Stimulated activated CD8-positive, alpha-beta memory T cell treated with anti-CD3 and anti-CD28 coated beads, Interleukin-15, amount 100 ng/mL, for 1 hour (primary cell): ENCODE measurements around the gene RNF135.
"Not testable (repeated sequence)": the region's sequence is repeated elsewhere in the genome, so short reads cannot be mapped to it uniquely, and the experiment has no call there.

Source experiments
- DNase-seq: peaks from one replicate; pipeline ENCODE4 v3.0.0-alpha.2; 2020; ENCODE audit warnings: low read depth

The RNF135 gene

DNA sequence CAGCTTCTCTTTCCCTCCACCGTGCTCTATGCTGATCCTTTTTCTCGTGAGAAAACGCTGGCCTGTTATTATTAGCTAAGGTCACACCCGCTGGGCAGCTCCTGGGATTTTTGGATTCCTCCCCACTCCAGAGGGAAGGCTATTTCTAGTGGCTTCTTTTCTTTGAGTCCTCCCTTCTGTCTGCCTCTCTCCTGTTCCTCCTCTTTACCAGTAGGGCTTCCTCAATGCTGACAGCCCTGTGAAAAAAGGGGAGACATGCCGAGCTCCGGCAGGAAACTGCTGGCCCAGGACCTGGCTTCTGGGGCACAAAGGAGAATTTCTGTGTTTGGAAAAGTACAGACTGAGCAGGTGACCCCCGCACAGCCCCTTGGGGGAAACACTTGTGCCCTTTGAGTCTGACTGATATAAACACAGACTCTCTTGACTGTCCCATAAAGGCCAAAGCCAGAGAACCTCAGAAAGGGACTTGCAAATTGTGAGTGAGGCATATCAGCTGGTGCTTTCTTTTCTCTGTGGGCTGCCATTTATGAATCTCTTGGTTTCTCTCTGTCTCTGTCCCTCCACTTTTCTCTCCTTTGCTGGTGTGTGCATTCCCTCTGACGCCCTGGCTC is 14.0 kb upstream of the RNF135 start:
- DNase-seq, result no peak

GRCh38 chr17:30957741-30958140 is 13.1 kb upstream of the RNF135 start:
- DNase-seq, result no peak

DNA sequence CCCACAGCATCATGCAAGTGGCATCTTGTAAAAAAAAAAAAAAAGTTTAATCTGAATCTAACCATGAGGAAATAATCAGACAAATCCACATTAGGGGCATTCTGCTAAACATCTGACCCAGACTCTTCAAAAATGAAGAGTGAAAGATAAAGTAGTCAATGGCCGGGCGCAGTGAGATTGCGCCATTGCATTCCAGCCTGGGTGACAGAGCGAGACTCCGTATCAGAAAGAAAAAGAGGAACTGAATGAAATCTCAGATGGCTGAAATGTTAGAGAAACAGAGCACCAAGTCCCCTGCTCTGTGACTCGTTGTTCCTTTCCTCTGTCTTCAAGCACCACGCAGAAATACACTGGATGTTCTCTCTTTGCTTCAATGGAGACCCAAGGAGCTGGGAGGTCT is 12.7 kb upstream of the RNF135 start:
- no peak for DNase-seq

GRCh38 chr17:30961209-30962188 is 9.3 kb upstream of the RNF135 start:
- DNase-seq, result no peak

DNA sequence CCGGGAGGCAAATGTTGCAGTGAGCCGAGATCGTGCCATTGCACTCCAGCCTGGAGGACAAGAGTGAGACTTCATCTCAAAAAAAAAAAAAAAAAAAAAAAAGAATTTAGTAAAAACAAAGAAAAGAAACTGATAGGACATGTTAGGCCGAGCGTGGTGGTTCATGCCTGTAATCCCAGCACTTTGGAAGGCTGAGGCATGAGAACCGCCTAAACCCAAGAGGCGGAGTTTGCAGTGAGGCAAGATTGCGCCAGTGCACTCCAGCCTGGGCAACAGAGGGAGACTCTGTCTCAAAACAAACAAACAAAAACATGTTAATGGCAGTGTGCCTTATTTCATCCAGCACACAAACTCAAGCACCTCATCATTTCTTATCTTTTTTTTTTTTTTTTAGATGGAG is 6.5 kb upstream of the RNF135 start:
- DNase-seq, result not testable (repeated sequence)

DNA sequence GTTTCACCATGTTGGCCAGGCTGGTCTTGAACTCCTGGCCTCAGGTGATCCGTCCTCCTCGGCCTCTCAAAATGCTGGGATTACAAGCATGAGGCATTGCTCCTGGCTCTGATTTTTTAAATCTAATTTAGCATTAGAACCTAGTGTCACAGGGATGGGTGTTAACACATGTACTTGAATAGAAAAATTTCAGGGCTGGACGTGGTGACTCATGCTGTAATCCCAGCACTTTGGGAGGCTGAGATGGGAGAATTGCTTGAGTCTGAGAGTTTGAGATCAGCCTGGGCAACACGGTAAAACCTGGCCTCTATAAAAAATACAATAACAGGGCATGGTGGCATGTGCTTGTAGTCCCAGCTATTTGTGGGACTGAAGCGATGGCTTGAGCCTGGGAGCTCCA is 6.0 kb upstream of the RNF135 start:
- DNase-seq, result no peak

DNA sequence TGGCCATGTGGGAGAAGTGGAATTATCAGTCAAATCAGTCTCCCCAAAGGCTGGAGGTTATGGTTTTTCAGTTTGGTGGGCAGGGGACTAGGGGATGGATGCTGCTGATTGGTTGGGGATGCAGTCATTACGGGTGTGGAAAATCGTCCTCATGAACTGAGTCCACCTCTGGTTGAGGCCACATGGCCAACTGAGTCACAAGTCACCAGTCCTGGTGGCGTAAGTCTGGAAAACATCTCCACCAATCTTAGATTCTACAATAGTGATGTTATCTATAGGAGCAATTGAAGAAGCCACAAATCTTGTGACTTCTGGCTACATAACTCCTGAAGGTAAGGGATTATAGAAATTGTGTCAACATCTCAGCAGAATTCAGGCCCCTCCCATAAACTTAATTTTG is 5.2 kb upstream of the RNF135 start:
- DNase-seq, result no peak

DNA sequence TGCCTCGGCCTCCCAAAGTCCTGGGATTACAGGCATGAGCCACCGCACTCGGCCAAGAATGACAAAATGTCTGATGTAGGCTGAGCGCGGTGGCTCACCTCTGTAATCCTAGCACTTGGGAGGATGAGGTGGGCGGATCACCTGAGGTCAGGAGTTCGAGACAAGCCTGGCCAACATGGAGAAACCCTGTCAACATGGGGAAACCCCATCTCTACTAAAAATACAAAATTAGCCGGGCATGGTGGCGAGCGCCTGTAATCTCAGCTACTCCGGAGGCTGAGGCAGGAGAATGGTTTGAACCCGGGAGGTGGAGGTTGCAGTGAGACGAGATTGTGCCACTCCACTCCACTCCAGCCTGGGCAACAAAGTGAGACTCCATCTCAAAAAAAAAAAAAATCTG is 2.9 kb upstream of the RNF135 start:
- not testable (repeated sequence) for DNase-seq

DNA sequence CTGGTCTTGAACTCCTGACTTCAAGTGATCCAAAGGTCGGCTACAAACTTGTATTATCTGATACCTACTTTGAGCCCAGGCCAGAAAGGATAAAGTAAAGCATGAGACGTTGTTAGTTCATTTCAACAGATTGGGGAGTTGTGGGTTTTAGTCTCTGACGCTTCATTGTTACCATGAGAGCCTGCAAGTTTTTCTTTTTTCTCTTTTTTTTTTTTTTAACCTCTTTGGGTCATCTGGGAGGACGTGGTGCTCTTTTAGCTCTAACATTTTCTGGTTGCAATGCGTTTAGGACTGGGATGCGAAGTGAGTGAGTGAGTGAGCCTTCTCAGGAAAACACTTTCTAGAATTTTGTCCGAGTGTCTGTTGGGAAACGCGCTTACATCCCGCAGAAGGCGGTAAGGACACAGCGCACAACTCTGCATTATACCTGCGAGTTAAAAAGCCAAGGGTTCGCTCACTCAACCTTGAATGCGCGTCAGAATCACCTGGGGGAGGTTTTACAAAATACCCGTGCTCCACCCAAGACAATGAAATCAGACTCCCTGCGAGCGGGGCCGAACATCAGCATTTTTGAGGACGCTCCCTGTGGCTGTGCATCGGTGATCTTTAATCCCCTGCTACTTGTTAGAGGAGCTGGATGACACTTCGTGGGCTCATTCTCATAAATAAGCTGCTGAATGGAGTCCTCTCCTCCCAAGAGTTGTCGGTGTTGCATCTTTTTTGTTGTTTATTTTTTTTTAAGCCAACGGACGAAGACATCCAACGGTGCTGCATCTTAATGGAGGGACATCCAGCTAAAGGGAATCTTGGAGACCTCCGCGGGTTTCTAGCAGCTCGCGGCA is 629 bp upstream of the RNF135 start:
- DNase-seq, result no peak

DNA sequence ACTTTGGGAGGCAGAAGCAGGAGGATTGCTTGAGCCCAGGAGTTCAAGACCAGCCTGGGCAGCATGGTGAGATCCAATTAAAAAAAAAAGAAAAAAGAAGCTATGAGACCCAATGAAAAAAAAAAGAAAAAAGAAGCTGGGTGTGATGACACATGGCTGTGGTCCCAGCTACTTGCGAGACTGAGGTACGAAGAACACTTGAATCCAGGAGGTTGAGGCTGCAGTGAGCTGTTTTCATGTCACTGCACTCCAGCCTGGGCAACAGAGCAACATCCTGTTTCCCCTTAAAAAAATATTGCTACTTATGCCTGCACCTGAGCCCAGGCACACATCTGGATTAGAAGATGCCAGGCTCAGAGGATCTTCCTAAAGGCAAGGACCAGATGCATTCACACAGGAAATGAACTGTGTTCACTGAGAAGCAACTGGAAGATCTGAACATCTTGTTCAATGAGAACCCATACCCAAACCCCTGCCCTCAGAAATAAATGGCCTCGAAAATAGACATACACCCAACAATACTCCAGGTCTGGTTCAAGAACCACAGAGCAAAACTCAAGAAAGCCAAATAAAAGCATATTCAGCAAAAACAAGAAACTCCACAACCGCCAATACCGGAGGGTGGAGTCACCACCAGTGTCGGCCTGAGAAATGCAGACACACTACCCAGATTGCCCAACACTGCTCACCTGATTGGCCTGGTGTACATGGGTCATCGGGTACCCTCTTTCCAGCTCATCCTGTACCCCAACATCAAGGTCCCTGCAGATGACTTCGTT is 4.4 kb downstream of the RNF135 start:
- DNase-seq, result no peak

- not testable (repeated sequence) for DNase-seq
These were observed 9.1 kb downstream of the RNF135 start for GRCh38 chr17:30979919-30980318.

DNA sequence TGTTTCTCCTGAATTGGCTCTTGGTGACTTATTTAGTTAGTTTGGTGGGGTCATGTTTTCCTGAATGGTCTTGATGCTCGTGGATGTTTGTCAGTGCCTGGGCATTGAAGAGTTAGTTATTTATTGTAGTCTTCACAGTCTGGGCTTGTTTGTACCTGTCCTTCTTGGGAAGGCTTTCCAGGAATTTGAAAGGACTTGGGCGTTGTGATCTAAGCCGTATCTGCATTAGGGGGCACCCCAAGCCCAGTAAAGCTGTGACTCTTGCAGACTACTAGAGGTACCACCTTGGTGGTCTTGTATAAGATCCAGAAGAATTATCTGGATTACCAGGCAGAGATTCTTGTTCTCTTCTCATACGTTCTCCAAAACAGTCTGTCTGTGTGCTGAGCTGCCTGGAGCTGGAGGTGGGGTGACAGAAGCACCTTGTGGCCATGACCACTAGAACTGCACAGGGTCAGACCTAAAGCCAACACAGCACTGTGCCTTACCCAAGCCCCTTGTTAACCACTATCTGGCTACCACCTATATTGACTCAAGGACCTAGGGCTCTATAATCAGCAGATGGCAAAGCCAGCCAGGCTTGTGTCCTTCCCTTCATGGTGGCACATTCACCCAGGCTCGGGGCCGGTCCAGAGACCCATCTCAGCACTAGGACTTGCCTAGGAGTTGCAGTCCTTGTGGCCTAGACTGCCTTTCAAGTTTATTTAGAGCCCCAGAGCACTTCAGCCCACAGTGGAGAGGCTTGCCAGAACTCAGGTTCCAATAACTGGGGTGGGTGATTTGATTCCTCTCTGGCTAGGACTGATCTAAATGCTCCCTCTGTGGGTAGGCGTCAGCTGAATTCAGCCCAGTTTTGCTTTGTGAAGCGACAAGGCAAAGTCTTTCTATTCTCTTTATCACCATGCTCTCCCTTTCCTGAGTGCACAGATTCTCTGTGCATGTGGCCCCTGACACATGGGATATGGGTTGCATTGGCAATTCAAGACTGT is 11.0 kb downstream of the RNF135 start:
- no peak for DNase-seq

GRCh38 chr17:30982855-30983254 is 12.0 kb downstream of the RNF135 start:
- DNase-seq, result no peak

- DNase-seq, result no peak
These were observed 19.6 kb downstream of the RNF135 start for GRCh38 chr17:30990458-30990857.

GRCh38 chr17:30992551-30992950 is 21.7 kb downstream of the RNF135 start:
- no peak for DNase-seq

DNA sequence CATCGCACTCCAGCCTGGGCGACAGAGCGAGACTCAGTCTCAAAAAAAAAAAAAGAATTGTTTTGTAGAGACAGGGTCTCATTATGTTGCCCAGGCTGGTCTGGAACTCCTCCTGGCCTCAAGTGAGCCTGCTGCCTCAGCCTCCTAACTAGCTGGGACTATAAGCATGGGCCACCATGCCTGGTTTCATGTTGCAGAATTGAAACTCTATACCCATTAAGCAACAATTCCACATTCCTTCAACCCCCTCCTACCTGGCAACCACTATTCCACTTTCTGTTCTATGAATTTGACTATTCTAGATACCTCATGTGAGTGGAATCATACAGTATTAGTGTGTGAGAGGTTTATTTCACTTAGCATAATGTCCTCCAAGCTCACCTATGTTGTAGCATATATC is 24.5 kb downstream of the RNF135 start:
- no peak for DNase-seq

- no peak for DNase-seq
These were observed 25.6 kb downstream of the RNF135 start for GRCh38 chr17:30996486-30996885.

DNA sequence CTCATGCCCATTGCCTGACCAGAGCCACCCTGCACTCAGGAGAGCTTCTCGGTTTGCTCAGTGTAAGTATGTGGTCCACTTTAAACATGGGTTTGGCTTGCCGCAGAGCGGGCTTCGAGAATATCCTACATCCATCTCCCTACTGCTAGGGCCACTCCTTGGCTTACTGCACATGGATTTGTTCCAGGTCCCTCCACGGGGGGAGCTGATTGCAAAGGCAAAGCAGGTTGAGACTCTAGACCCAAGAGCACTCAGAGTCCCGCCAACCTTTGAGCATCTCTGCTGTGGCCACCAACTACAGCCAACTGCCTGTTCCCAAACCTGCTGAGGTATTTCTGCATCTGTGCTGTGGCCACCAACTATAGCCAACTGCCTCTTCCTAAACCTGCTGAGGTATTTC is 26.4 kb downstream of the RNF135 start:
- DNase-seq, result no peak

DNA sequence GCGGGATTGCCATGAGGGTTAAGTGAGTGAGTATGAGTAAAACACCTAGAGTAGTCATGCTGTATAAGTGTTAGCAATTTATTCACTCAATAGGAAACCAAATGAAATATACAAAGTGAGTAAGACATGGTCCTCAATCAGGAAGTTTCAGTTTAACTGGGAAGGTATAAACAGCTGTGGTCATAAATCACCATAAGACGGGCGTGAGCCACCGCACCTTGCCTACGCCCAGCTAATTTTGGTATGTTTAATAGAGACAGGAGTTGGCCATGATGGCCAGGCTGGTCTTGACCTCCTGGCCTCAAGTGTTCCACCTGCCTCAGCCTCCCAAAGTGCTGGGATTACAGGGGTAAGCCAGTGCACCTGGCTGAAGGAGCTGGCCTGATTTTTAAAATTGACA is 27.0 kb downstream of the RNF135 start:
- no peak for DNase-seq

DNA sequence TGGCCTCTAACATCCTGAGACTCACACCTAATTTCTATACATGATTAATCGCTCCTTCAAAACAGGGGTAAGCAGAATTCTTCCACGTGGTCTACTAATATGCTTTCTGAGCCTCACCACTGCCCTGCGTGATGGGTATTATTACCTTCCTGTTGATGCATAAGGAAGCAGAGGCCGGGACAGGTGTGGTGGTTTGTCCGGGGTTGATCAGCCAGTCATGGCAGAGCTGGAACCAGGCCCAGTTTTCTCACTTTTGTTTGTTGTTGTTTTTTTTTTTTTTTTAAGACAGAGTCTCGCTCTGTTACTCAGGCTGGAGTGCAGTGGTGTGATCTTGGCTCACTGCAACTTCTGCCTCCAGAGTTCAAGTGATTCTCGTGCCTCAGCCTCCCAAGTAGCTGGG is 31.2 kb downstream of the RNF135 start:
- DNase-seq, result no peak
